ENCODE measurements around the gene KSR1. TPM values are rescaled to one million over a fixed set of nuclear protein-coding genes. Genes with fewer than 3 reads are reported as not detected.

Gene KSR1
- total and polyA plus RNA-seq, 4 donors = 23.0 to 71.1 (median 47.0) TPM

GRCh38 chr17:27538156-27538955 is 82.1 kb downstream of the KSR1 start:
- Histone ChIP-seq H3K4me1 (ENCODE audit: control insufficient read depth, insufficient read depth, low read length) (peaks cover 47% of the 10 kb centered on the region), H3K9me3 (ENCODE audit: control insufficient read depth, insufficient read depth, low read length) (no peaks in the 10 kb centered on the region), H3K27me3 (ENCODE audit: control insufficient read depth, insufficient read depth, low read length) (no peaks in the 10 kb centered on the region), H3K36me3 (ENCODE audit: control insufficient read depth, insufficient read depth, low read length) (no peaks in the 10 kb centered on the region), H3K27ac (ENCODE audit: low read depth, low read length) (no peak overlapping the region), H3K4me3 (ENCODE audit: low read depth, low read length) (no peak overlapping the region)
- no peak for DNase-seq (ENCODE audit: low read depth in 4 of 6, low spot score in 6 of 6)
- 63% methylated on average over 10 of the region's 11 CpGs for WGBS (ENCODE audit: insufficient coverage)

GRCh38 chr17:27539152-27539551 is 82.9 kb downstream of the KSR1 start:
- Histone ChIP-seq H3K4me3 (ENCODE audit: low read depth, low read length) (no peak overlapping the region), H3K27ac (ENCODE audit: low read depth, low read length) (no peak overlapping the region), H3K36me3 (ENCODE audit: control insufficient read depth, insufficient read depth, low read length) (no peaks in the 10 kb centered on the region), H3K27me3 (ENCODE audit: control insufficient read depth, insufficient read depth, low read length) (no peaks in the 10 kb centered on the region), H3K4me1 (ENCODE audit: control insufficient read depth, insufficient read depth, low read length) (peaks cover 42% of the 10 kb centered on the region), H3K9me3 (ENCODE audit: control insufficient read depth, insufficient read depth, low read length) (no peaks in the 10 kb centered on the region)
- 95% methylated on average over 8 of the region's 8 CpGs for WGBS (ENCODE audit: insufficient coverage)
- no peak for DNase-seq (ENCODE audit: low read depth in 4 of 6, low spot score in 6 of 6)

- no peaks in the 10 kb centered on the region for H3K27me3 ChIP-seq (ENCODE audit: control insufficient read depth, insufficient read depth, low read length)
- DNase-seq (ENCODE audit: low read depth in 4 of 6, low spot score in 6 of 6) = no peak
- H3K9me3 ChIP-seq (ENCODE audit: control insufficient read depth, insufficient read depth, low read length) = no peaks in the 10 kb centered on the region
- H3K36me3 ChIP-seq (ENCODE audit: control insufficient read depth, insufficient read depth, low read length) = no peaks in the 10 kb centered on the region
- no peak overlapping the region for H3K4me3 ChIP-seq (ENCODE audit: low read depth, low read length)
- peak overlapping the region; percentile 42 for H3K27ac ChIP-seq (ENCODE audit: low read depth, low read length)
- WGBS (ENCODE audit: insufficient coverage) = 60% methylated on average over 2 of the region's 3 CpGs
- peaks cover 37% of the 10 kb centered on the region for H3K4me1 ChIP-seq (ENCODE audit: control insufficient read depth, insufficient read depth, low read length)
Measured at GRCh38 chr17:27539794-27540317, 83.6 kb downstream of the KSR1 start.

- 54% methylated on average over 14 of the region's 16 CpGs for WGBS (ENCODE audit: insufficient coverage)
Measured at GRCh38 chr17:27540318-27541101, 84.3 kb downstream of the KSR1 start.

GRCh38 chr17:27541301-27542023 is 85.2 kb downstream of the KSR1 start:
- DNase-seq (ENCODE audit: low read depth in 4 of 6, low spot score in 6 of 6) = no peak
- Histone ChIP-seq H3K9me3 (ENCODE audit: control insufficient read depth, insufficient read depth, low read length) (no peaks in the 10 kb centered on the region), H3K36me3 (ENCODE audit: control insufficient read depth, insufficient read depth, low read length) (no peaks in the 10 kb centered on the region), H3K27ac (ENCODE audit: low read depth, low read length) (no peak overlapping the region), H3K4me1 (ENCODE audit: control insufficient read depth, insufficient read depth, low read length) (peaks cover 30% of the 10 kb centered on the region), H3K4me3 (ENCODE audit: low read depth, low read length) (no peak overlapping the region), H3K27me3 (ENCODE audit: control insufficient read depth, insufficient read depth, low read length) (no peaks in the 10 kb centered on the region)
- 98% methylated on average over 4 of the region's 6 CpGs for WGBS (ENCODE audit: insufficient coverage)

More at GRCh38 chr17:27540318-27541101, 84.3 kb downstream of the KSR1 start:
- Histone ChIP-seq H3K36me3 (ENCODE audit: control insufficient read depth, insufficient read depth, low read length) (no peaks in the 10 kb centered on the region), H3K27me3 (ENCODE audit: control insufficient read depth, insufficient read depth, low read length) (no peaks in the 10 kb centered on the region), H3K4me3 (ENCODE audit: low read depth, low read length) (no peak overlapping the region), H3K4me1 (ENCODE audit: control insufficient read depth, insufficient read depth, low read length) (peaks cover 34% of the 10 kb centered on the region), H3K9me3 (ENCODE audit: control insufficient read depth, insufficient read depth, low read length) (no peaks in the 10 kb centered on the region), H3K27ac (ENCODE audit: low read depth, low read length) (peak overlapping the region; percentile 42)
- DNase-seq (ENCODE audit: low read depth in 4 of 6, low spot score in 6 of 6) = peak in 1 of 6 donors; percentile 62

GRCh38 chr17:27542841-27543463 is 86.7 kb downstream of the KSR1 start:
- H3K27ac ChIP-seq (ENCODE audit: low read depth, low read length) = no peak overlapping the region
- DNase-seq (ENCODE audit: low read depth in 4 of 6, low spot score in 6 of 6) = no peak
- 89% methylated on average over 5 of the region's 6 CpGs for WGBS (ENCODE audit: insufficient coverage)

GRCh38 chr17:27543464-27543856 is 87.2 kb downstream of the KSR1 start:
- Histone ChIP-seq H3K9me3 (ENCODE audit: control insufficient read depth, insufficient read depth, low read length) (no peaks in the 10 kb centered on the region), H3K27ac (ENCODE audit: low read depth, low read length) (no peak overlapping the region), H3K4me1 (ENCODE audit: control insufficient read depth, insufficient read depth, low read length) (peaks cover 30% of the 10 kb centered on the region), H3K27me3 (ENCODE audit: control insufficient read depth, insufficient read depth, low read length) (no peaks in the 10 kb centered on the region), H3K36me3 (ENCODE audit: control insufficient read depth, insufficient read depth, low read length) (no peaks in the 10 kb centered on the region), H3K4me3 (ENCODE audit: low read depth, low read length) (no peak overlapping the region)
- no peak for DNase-seq (ENCODE audit: low read depth in 4 of 6, low spot score in 6 of 6)
- 93% methylated on average over 8 of the region's 9 CpGs for WGBS (ENCODE audit: insufficient coverage)

More at GRCh38 chr17:27542841-27543463, 86.7 kb downstream of the KSR1 start:
- H3K4me3 ChIP-seq (ENCODE audit: low read depth, low read length) = no peak overlapping the region
- peaks cover 33% of the 10 kb centered on the region for H3K4me1 ChIP-seq (ENCODE audit: control insufficient read depth, insufficient read depth, low read length)
- H3K36me3 ChIP-seq (ENCODE audit: control insufficient read depth, insufficient read depth, low read length) = no peaks in the 10 kb centered on the region
- H3K9me3 ChIP-seq (ENCODE audit: control insufficient read depth, insufficient read depth, low read length) = no peaks in the 10 kb centered on the region
- H3K27me3 ChIP-seq (ENCODE audit: control insufficient read depth, insufficient read depth, low read length) = no peaks in the 10 kb centered on the region

- 80% methylated on average over 2 of the region's 9 CpGs for WGBS (ENCODE audit: insufficient coverage)
- Histone ChIP-seq H3K9me3 (ENCODE audit: control insufficient read depth, insufficient read depth, low read length) (no peaks in the 10 kb centered on the region), H3K27ac (ENCODE audit: low read depth, low read length) (no peak overlapping the region), H3K4me1 (ENCODE audit: control insufficient read depth, insufficient read depth, low read length) (peaks cover 27% of the 10 kb centered on the region), H3K27me3 (ENCODE audit: control insufficient read depth, insufficient read depth, low read length) (no peaks in the 10 kb centered on the region), H3K4me3 (ENCODE audit: low read depth, low read length) (no peak overlapping the region), H3K36me3 (ENCODE audit: control insufficient read depth, insufficient read depth, low read length) (no peaks in the 10 kb centered on the region)
- no peak for DNase-seq (ENCODE audit: low read depth in 4 of 6, low spot score in 6 of 6)
Measured at GRCh38 chr17:27543958-27544349, 87.7 kb downstream of the KSR1 start.
